Activated T-helper 1 cell treated with anti-CD3 and anti-CD28 coated beads, Interleukin-2, amount 50 U/mL, for 16 hours (primary cell): ENCODE measurements around the gene KIF11.

ENCODE experiments used
- DNase-seq, 2 donors: peaks; one replicate each; pipeline ENCODE4 v3.0.0-alpha.2; 2020; ENCODE audit warnings: low read depth in 1 of 2, low spot score in 1 of 2

The KIF11 gene

GRCh38 chr10:92699518-92700381 is 106.8 kb downstream of the KIF11 start:
- DNase-seq, result no peak

GRCh38 chr10:92702301-92702916 is 109.5 kb downstream of the KIF11 start:
- no peak for DNase-seq
